GM12878 (cell line): ENCODE results near the gene PPP1R13B. TPM values are rescaled to one million over a fixed set of nuclear protein-coding genes. Genes with fewer than 3 reads are reported as not detected.

Experiments used
- ATAC-seq: fragments of 200-7000 bp; cut with Tn5 transposase; 3 replicates; pipeline ENCODE4 v1.9.1; 2020; ENCODE audit warnings: mild to moderate bottlenecking, moderate library complexity
- BruUV-seq: library from RNA; stranded (reverse); fragments of 400-500 nt; replicated peaks from 2 replicates; lab custom pipeline; 2021; lab: Mats Ljungman, UMichigan
- CTCF ChIA-PET: fragments of 300-600 bp; sonication (Branson Sonifier 250); formaldehyde crosslinking; extraction: SDS; loops from one replicate; lab custom pipeline; 2021; ENCODE audit warnings: inconsistent platforms; lab: Yijun Ruan, JAX
- POLR2A ChIA-PET: fragments of 350-600 bp; formaldehyde crosslinking; extraction: SDS; loops from one replicate; lab custom pipeline; 2021; ENCODE audit warnings: inconsistent platforms; lab: Charles Lee
- RAD21 ChIA-PET: fragments of 300-600 bp; sonication (Branson Sonifier 250); formaldehyde crosslinking; loops from one replicate; lab custom pipeline; 2023; ENCODE audit warnings: antibody characterized with exemption; ENCODE audit not compliant: unreplicated experiment; lab: Charles Lee
- SMC1A ChIA-PET: fragments of 300-600 bp; sonication (Branson Sonifier 250); formaldehyde crosslinking; loops from one replicate; lab custom pipeline; 2023; ENCODE audit not compliant: unreplicated experiment, uncharacterized antibody; lab: Charles Lee
- DNase-seq: peaks from one replicate; pipeline ENCODE4 v3.0.0-alpha.2; 2011; ENCODE audit warnings: low read depth, low spot score
- FAIRE-seq: peaks from 3 replicates; lab custom pipeline; 2011; peaks lifted over from hg19 to GRCh38; lab: Jason Lieb, UNC
- H2AFZ ChIP-seq: 2 replicates; pipeline ENCODE4 v1.6.0; 2011; ENCODE audit warnings: low read depth, low read length, control low read depth; ENCODE audit not compliant: control insufficient read depth
- H3K27ac ChIP-seq: 2 replicates; pipeline ENCODE4 v1.5.1; 2011; ENCODE audit warnings: control low read depth; ENCODE audit not compliant: control insufficient read depth, insufficient read depth
- H3K27me3 ChIP-seq, 2 experiments: replicated peaks in 1 of 2; 2 replicates each; pipeline versions ENCODE4 v1.6.0 to v1.6.1; 2011; ENCODE audit warnings: low read length in 1 of 2; ENCODE audit not compliant: control insufficient read depth in 2 of 2, insufficient read depth in 2 of 2
- H3K36me3 ChIP-seq, 2 experiments: 2 replicates each; pipeline ENCODE4 v1.5.1; 2011; ENCODE audit warnings: low read length in 1 of 2; ENCODE audit not compliant: control insufficient read depth in 2 of 2, insufficient read depth in 2 of 2
- H3K4me1 ChIP-seq: 2 replicates; pipeline ENCODE4 v1.6.1; 2011; ENCODE audit warnings: mild to moderate bottlenecking, low read length, moderate library complexity, mixed read lengths; ENCODE audit not compliant: control insufficient read depth, insufficient read depth
- H3K4me2 ChIP-seq: 2 replicates; pipeline ENCODE4 v1.6.0; 2011; ENCODE audit warnings: control low read depth; ENCODE audit not compliant: control insufficient read depth, insufficient read depth
- H3K4me3 ChIP-seq: fragments of 200-600 bp; sonication (generic); 2 replicates; pipeline ENCODE4 v1.5.1; 2016
- H3K79me2 ChIP-seq: 2 replicates; pipeline ENCODE4 v1.6.0; 2011; ENCODE audit warnings: low read length; ENCODE audit not compliant: control insufficient read depth, insufficient read depth
- H3K9ac ChIP-seq: 2 replicates; pipeline ENCODE4 v1.8.0; 2011; ENCODE audit warnings: low read length, control low read depth, mixed read lengths; ENCODE audit not compliant: control insufficient read depth, insufficient read depth
- H3K9me3 ChIP-seq: replicated peaks from 3 replicates; pipeline ENCODE4 v1.5.1; 2011; ENCODE audit warnings: mild to moderate bottlenecking, low read length; ENCODE audit not compliant: control insufficient read depth, insufficient read depth
- H4K20me1 ChIP-seq: 2 replicates; pipeline ENCODE4 v1.6.0; 2011; ENCODE audit not compliant: control insufficient read depth, insufficient read depth
- CBFB ChIP-seq: IDR thresholded peaks from 2 replicates; pipeline ENCODE4 v1.6.1; 2016; ENCODE audit warnings: antibody characterized with exemption, low read depth
- CEBPZ ChIP-seq: fragments of 150-350 bp; IDR thresholded peaks from 2 replicates; pipeline ENCODE4 v1.6.1; 2016; ENCODE audit warnings: low read depth, low read length
- MXI1 ChIP-seq: fragments of 150-350 bp; IDR thresholded peaks from 2 replicates; pipeline ENCODE4 v1.6.1; 2011; ENCODE audit warnings: low read depth, mild to moderate bottlenecking, inconsistent platforms, low read length, improper control_type of control experiment
- NRF1 ChIP-seq: conservative IDR thresholded peaks from 2 replicates; pipeline ENCODE4 v1.6.1; 2011; ENCODE audit warnings: mild to moderate bottlenecking, low read depth, low read length, improper control_type of control experiment
- ZNF217 ChIP-seq: fragments of 450-650 bp; IDR thresholded peaks from 2 replicates; pipeline ENCODE4 v1.6.1; 2017; ENCODE audit warnings: antibody characterized with exemption, mild to moderate bottlenecking
- ZNF622 ChIP-seq: fragments of 450-650 bp; IDR thresholded peaks from 2 replicates; pipeline ENCODE4 v1.6.1; 2017; ENCODE audit warnings: mild to moderate bottlenecking, inconsistent platforms
- WGBS: methylation state at CpG from one replicate; pipeline ENCODE4 v1.1.6; 2016; ENCODE audit warnings: low lambda C conversion rate; ENCODE audit not compliant: insufficient replicate concordance, insufficient coverage; ENCODE audit errors: missing lambda C conversion rate; 5-methylcytosine and 5-hydroxymethylcytosine counted together
- in situ Hi-C: fragments of 300-500 bp; cut with MboI; formaldehyde crosslinking; loops from 9 replicates; pipeline ENCODE4 v1.14.3; 2018; ENCODE audit warnings: mixed read lengths
- intact Hi-C: fragments of 100-400 bp; cut with micrococcal nuclease; formaldehyde crosslinking; loops from one replicate; pipeline ENCODE4 v1.14.2; 2022; ENCODE audit not compliant: unreplicated experiment
- polyA plus RNA-seq, 11 experiments: library from polyadenylated mRNA; depleted of rRNA in 4 of 11; unstranded in 6 of 11; stranded (reverse) in 5 of 11; fragments of >200 nt; fragmentation: Nextera tagmentation in 4 of 11; fragmentation: Illumina TruSeq in 1 of 11; extraction: Ambion mirVana in 4 of 11; extraction: Trizol in 1 of 11; gene quantifications; 1 replicate in 1 of 11; 2 replicates in 10 of 11; pipeline versions ENCODE4 v1.2.1 to v1.2.3, GENCODE V29; 2011 to 2016; ENCODE audit warnings: inconsistent platforms in 2 of 11, missing spikeins in 2 of 11, low read depth in 1 of 11
- total RNA-seq, 4 experiments: library from RNA; depleted of rRNA in 3 of 4; stranded (reverse); fragments of >200 nt in 3 of 4; fragmentation: Illumina TruSeq in 1 of 4; extraction: Trizol in 1 of 4; gene quantifications; 2 replicates each; pipeline versions ENCODE4 v1.2.1 to v1.2.3, GENCODE V29; 2013 to 2021

PPP1R13B gene
- total and polyA plus RNA-seq, 10 of the 15 experiments (the other 5 are each of a cell fraction or from before 2014, with no cell fraction given), result 0.16 to 8.1 (median 3.2) TPM

GRCh38 chr14:103830511-103831270 is 16.7 kb downstream of the PPP1R13B start:
- Histone ChIP-seq H3K4me1 (no peaks in the 10 kb centered on the region), H3K36me3 (no peaks in the 10 kb centered on the region), H3K79me2 (no peaks in the 10 kb centered on the region), H3K4me3 (no peak overlapping the region), H3K4me2 (no peak overlapping the region), H2AFZ (no peak overlapping the region), H3K9ac (no peak overlapping the region), H3K9me3 (no peaks in the 10 kb centered on the region), H4K20me1 (no peaks in the 10 kb centered on the region), H3K27me3 (no peaks in the 10 kb centered on the region), H3K27ac (no peak overlapping the region)
- BruUV-seq, result no TSS peak
- TF ChIP-seq MXI1, result no peak
- no peak for TF ChIP-seq ZNF622
- no peak for TF ChIP-seq CEBPZ
- no peak for TF ChIP-seq CBFB
- TF ChIP-seq NRF1, result no peak
- no peak for TF ChIP-seq ZNF217
- DNase-seq (no peak), FAIRE-seq (no peak), ATAC-seq (no peak)
- RAD21 ChIA-PET, result no interaction called here
- 95% methylated on average over 12 of the region's 14 CpGs for WGBS
- in situ Hi-C loops (no loop called here), intact Hi-C loops (no loop called here)
- POLR2A ChIA-PET, result no interaction called here
- CTCF ChIA-PET, result interaction anchor here (1.3 kb wide), 1 partner anchor 22 kb away, joined by 5 read pairs; no protein-coding TSS in a partner anchor
- SMC1A ChIA-PET, result no interaction called here
